ENCODE measurements around the gene ZBED4.

- no peak for TF ChIP-seq POLR2A (IDR thresholded peaks at IDR 0.05; ENCODE audit: low read length)
- no peak for TF ChIP-seq GATA1 (IDR thresholded peaks at IDR 0.05; ENCODE audit: low read depth, low read length)
Observed at GRCh38 chr22:49833340-49834007, 20.2 kb upstream of the ZBED4 start.
